ENCODE data around the gene RCHY1.
"Not testable (repeated sequence)": the region's sequence is repeated elsewhere in the genome, so short reads cannot be mapped to it uniquely, and the experiment has no call there.

The RCHY1 gene

DNA sequence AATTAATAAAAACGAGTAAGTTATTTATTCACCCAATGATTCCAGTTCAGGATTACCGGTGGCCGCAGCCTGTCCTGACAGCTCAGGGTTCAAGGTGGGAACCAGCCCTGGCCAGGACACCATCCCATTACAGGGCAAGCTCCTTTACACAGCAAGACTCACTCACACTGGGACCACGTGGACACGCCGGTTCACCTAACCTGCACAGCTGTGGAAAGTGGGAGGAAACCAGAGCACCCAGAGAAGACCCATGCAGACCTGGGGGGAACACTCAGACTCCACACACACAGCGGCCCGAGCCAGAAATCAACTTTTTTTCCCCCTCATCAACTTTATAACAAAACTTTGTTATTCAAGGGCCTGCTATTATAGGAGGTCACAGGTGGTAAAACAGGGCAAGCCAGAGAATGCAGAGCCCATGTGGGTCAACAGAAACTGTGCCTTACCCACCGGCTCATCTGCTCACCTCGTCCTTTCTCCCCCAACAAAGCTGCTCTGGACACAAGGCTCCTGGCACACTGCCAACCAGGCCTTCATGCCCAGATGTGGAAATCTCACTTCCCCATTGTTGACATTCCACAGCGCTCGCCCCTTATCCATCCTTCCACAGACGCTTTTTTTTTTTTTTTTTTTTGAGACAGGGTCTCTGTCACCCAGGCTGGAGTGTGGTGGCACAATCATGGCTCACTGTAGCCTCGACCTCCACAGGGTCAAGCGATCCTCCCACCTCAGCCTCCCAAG is 33.6 kb upstream of the RCHY1 start:
- no peak for TF ChIP-seq EZH2 (IDR thresholded peaks at IDR 0.05; ENCODE audit: borderline replicate concordance, low read length)
- no peak for TF ChIP-seq CTCF (IDR thresholded peaks at IDR 0.05; ENCODE audit: low read length)
- Histone ChIP-seq H3K4me2 (ENCODE audit: low read length) (no peak overlapping the region), H3K4me3 (ENCODE audit: low read depth, low read length, poor library complexity, severe bottlenecking) (no peak overlapping the region), H3K27me3 (ENCODE audit: insufficient read depth, low read length) (no peaks in the 10 kb centered on the region), H3K9ac (ENCODE audit: low read length) (no peak overlapping the region), H4K20me1 (ENCODE audit: insufficient read depth, low read length) (no peaks in the 10 kb centered on the region), H3K4me1 (ENCODE audit: insufficient read depth, low read length, severe bottlenecking) (peaks cover 10% of the 10 kb centered on the region), H3K79me2 (ENCODE audit: insufficient read depth, low read length) (no peaks in the 10 kb centered on the region), H3K27ac (ENCODE audit: low read depth, low read length, poor library complexity, severe bottlenecking) (peak overlapping the region; percentile 66), H2AFZ (ENCODE audit: low read length) (no peak overlapping the region), H3F3A (ENCODE audit: insufficient read depth, low read length) (no peaks in the 10 kb centered on the region), H3K9me3 (ENCODE audit: low read length) (no peaks in the 10 kb centered on the region), H3K9me2 (ENCODE audit: low read depth, low read length) (no peaks in the 10 kb centered on the region), H3K36me3 (ENCODE audit: insufficient read depth, low read length) (no peaks in the 10 kb centered on the region)

DNA sequence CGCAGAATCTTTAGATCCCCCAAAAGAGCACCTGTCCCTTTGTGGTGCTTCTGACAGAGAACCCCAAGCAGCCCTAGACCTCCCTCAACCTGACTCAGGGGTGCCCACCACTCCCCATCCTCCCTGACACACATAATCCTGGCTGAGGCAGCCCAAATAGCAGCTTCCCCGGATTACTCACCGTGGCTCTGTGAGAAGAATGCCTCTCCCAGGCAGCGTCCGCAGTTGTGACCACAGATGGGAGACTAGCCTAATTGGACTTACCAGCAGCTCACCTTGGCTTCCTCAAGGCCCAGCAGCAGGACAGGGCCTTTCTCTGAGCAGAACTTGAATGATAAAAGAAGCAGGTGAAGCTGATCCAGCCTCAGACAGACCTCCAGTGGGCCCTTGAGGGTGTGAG is 31.3 kb upstream of the RCHY1 start:
- H3K27me3 ChIP-seq (ENCODE audit: insufficient read depth, low read length): no peaks in the 10 kb centered on the region
- H3K9me2 ChIP-seq (ENCODE audit: low read depth, low read length): no peaks in the 10 kb centered on the region
- H3K4me2 ChIP-seq (ENCODE audit: low read length): no peak overlapping the region
- H4K20me1 ChIP-seq (ENCODE audit: insufficient read depth, low read length): no peaks in the 10 kb centered on the region
- H3K36me3 ChIP-seq (ENCODE audit: insufficient read depth, low read length): no peaks in the 10 kb centered on the region
- H3K4me3 ChIP-seq (ENCODE audit: low read depth, low read length, poor library complexity, severe bottlenecking): no peak overlapping the region
- H3K79me2 ChIP-seq (ENCODE audit: insufficient read depth, low read length): no peaks in the 10 kb centered on the region
- H3K4me1 ChIP-seq (ENCODE audit: insufficient read depth, low read length, severe bottlenecking): peaks cover 10% of the 10 kb centered on the region
- no peak for TF ChIP-seq EZH2 (IDR thresholded peaks at IDR 0.05; ENCODE audit: borderline replicate concordance, low read length)
- no peak for TF ChIP-seq CTCF (IDR thresholded peaks at IDR 0.05; ENCODE audit: low read length)
- H3K9ac ChIP-seq (ENCODE audit: low read length): no peak overlapping the region
- no peaks in the 10 kb centered on the region for H3K9me3 ChIP-seq (ENCODE audit: low read length)
- H2AFZ ChIP-seq (ENCODE audit: low read length): no peak overlapping the region
- H3K27ac ChIP-seq (ENCODE audit: low read depth, low read length, poor library complexity, severe bottlenecking): no peak overlapping the region
- H3F3A ChIP-seq (ENCODE audit: insufficient read depth, low read length): no peaks in the 10 kb centered on the region

- Histone ChIP-seq H3K4me2 (ENCODE audit: low read length) (no peak overlapping the region), H3F3A (ENCODE audit: insufficient read depth, low read length) (no peaks in the 10 kb centered on the region), H3K9me3 (ENCODE audit: low read length) (no peaks in the 10 kb centered on the region), H4K20me1 (ENCODE audit: insufficient read depth, low read length) (no peaks in the 10 kb centered on the region), H3K4me1 (ENCODE audit: insufficient read depth, low read length, severe bottlenecking) (peaks cover 10% of the 10 kb centered on the region), H3K79me2 (ENCODE audit: insufficient read depth, low read length) (no peaks in the 10 kb centered on the region), H3K27ac (ENCODE audit: low read depth, low read length, poor library complexity, severe bottlenecking) (no peak overlapping the region), H3K4me3 (ENCODE audit: low read depth, low read length, poor library complexity, severe bottlenecking) (no peak overlapping the region), H3K9me2 (ENCODE audit: low read depth, low read length) (no peaks in the 10 kb centered on the region), H3K27me3 (ENCODE audit: insufficient read depth, low read length) (no peaks in the 10 kb centered on the region), H3K36me3 (ENCODE audit: insufficient read depth, low read length) (no peaks in the 10 kb centered on the region), H3K9ac (ENCODE audit: low read length) (no peak overlapping the region), H2AFZ (ENCODE audit: low read length) (no peak overlapping the region)
- TF ChIP-seq EZH2 (IDR thresholded peaks at IDR 0.05; ENCODE audit: borderline replicate concordance, low read length) (no peak), CTCF (IDR thresholded peaks at IDR 0.05; ENCODE audit: low read length) (no peak)
These were observed 30.7 kb upstream of the RCHY1 start for GRCh38 chr4:75544870-75545269.

DNA sequence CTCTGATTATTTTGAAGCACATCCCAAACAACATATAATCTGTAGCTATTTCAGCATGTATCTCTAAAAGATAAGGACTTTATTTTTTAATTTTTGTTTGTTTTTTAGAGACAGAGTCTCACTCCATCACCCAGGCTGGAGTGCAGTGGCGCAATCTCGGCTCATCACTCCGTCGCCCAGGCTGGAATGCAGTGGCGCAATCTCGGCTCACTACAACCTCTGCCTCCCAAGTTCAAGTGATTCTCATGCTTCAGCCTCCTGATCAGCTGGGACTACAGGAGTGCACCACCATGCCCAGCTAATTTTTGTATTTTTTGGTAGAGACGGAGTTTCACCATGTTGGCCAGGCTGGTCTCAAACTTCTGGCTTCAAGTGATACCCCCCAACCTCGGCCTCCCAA is 30.0 kb upstream of the RCHY1 start:
- H3K4me3 ChIP-seq (ENCODE audit: low read depth, low read length, poor library complexity, severe bottlenecking); H3K9me3 ChIP-seq (ENCODE audit: low read length); H3K4me2 ChIP-seq (ENCODE audit: low read length): not testable (repeated sequence)

More for the DNA sequence above, 30.0 kb upstream of the RCHY1 start:
- not testable (repeated sequence) for H4K20me1 ChIP-seq (ENCODE audit: insufficient read depth, low read length); H3K9me2 ChIP-seq (ENCODE audit: low read depth, low read length); H3K27ac ChIP-seq (ENCODE audit: low read depth, low read length, poor library complexity, severe bottlenecking); H3K9ac ChIP-seq (ENCODE audit: low read length); H2AFZ ChIP-seq (ENCODE audit: low read length); H3K4me1 ChIP-seq (ENCODE audit: insufficient read depth, low read length, severe bottlenecking); H3K36me3 ChIP-seq (ENCODE audit: insufficient read depth, low read length); H3K27me3 ChIP-seq (ENCODE audit: insufficient read depth, low read length); H3F3A ChIP-seq (ENCODE audit: insufficient read depth, low read length); H3K79me2 ChIP-seq (ENCODE audit: insufficient read depth, low read length)
